Measurements from ENCODE around the gene MMP2. TPM values are rescaled to one million over a fixed set of nuclear protein-coding genes. Genes with fewer than 3 reads are reported as not detected.

MMP2 gene
- total RNA-seq, 1 donor from 2014 or later: 178 TPM

GRCh38 chr16:55494994-55495421 lies 16.0 kb downstream of the MMP2 start:
- peak overlapping the region; percentile 14 for H3K27ac ChIP-seq
- TF ChIP-seq CTCF (IDR thresholded peaks at IDR 0.05): peak; percentile 28
- peaks cover 26% of the 10 kb centered on the region for H3K4me1 ChIP-seq
- no peaks in the 10 kb centered on the region for H3K9me3 ChIP-seq
- intact Hi-C loops (cut with DNase I): no loop called here
- ATAC-seq (peak; percentile 77 to 78), DNase-seq (no peak)
- no peak overlapping the region for H3K4me3 ChIP-seq
- H3K36me3 ChIP-seq: peaks cover 47% of the 10 kb centered on the region
- no peaks in the 10 kb centered on the region for H3K27me3 ChIP-seq (ENCODE audit: low read depth)

GRCh38 chr16:55495616-55496289 lies 16.8 kb downstream of the MMP2 start:
- intact Hi-C loops (cut with DNase I): no loop called here
- H3K9me3 ChIP-seq: no peaks in the 10 kb centered on the region
- TF ChIP-seq CTCF (IDR thresholded peaks at IDR 0.05): no peak
- H3K4me1 ChIP-seq: peaks cover 30% of the 10 kb centered on the region
- peak overlapping the region; percentile 14 for H3K27ac ChIP-seq
- H3K4me3 ChIP-seq: no peak overlapping the region
- no peak for DNase-seq
- no peaks in the 10 kb centered on the region for H3K27me3 ChIP-seq (ENCODE audit: low read depth)
- peaks cover 42% of the 10 kb centered on the region for H3K36me3 ChIP-seq
- ATAC-seq: peak; percentile 82 to 86

- no peak overlapping the region for H3K27ac ChIP-seq
- no peak for TF ChIP-seq CTCF (IDR thresholded peaks at IDR 0.05)
Observed at GRCh38 chr16:55496509-55497145, 17.6 kb downstream of the MMP2 start.

GRCh38 chr16:55497558-55497957 lies 18.6 kb downstream of the MMP2 start:
- ATAC-seq (no peak), DNase-seq (no peak)
- Histone ChIP-seq H3K36me3 (peaks cover 42% of the 10 kb centered on the region), H3K9me3 (no peaks in the 10 kb centered on the region), H3K27ac (no peak overlapping the region), H3K4me3 (no peak overlapping the region), H3K4me1 (peaks cover 45% of the 10 kb centered on the region), H3K27me3 (ENCODE audit: low read depth) (no peaks in the 10 kb centered on the region)
- intact Hi-C loops (cut with DNase I): no loop called here
- TF ChIP-seq CTCF (IDR thresholded peaks at IDR 0.05): no peak

More at GRCh38 chr16:55496509-55497145, 17.6 kb downstream of the MMP2 start:
- Histone ChIP-seq H3K4me3 (no peak overlapping the region), H3K9me3 (no peaks in the 10 kb centered on the region), H3K36me3 (peaks cover 42% of the 10 kb centered on the region), H3K27me3 (ENCODE audit: low read depth) (no peaks in the 10 kb centered on the region), H3K4me1 (peaks cover 36% of the 10 kb centered on the region)
- DNase-seq (no peak), ATAC-seq (no peak)
- intact Hi-C loops (cut with DNase I): no loop called here

GRCh38 chr16:55498101-55498500 lies 19.1 kb downstream of the MMP2 start:
- Histone ChIP-seq H3K4me1 (peaks cover 51% of the 10 kb centered on the region), H3K4me3 (no peak overlapping the region), H3K36me3 (peaks cover 37% of the 10 kb centered on the region), H3K9me3 (no peaks in the 10 kb centered on the region), H3K27me3 (ENCODE audit: low read depth) (no peaks in the 10 kb centered on the region), H3K27ac (no peak overlapping the region)
- intact Hi-C loops (cut with DNase I): no loop called here
- ATAC-seq: no peak
- TF ChIP-seq CTCF (IDR thresholded peaks at IDR 0.05): no peak
- DNase-seq: no peak
